ENCODE results near the gene SLC9A5. TPM values are rescaled to one million over a fixed set of nuclear protein-coding genes. Genes with fewer than 3 reads are reported as not detected.

SLC9A5 gene
- total and polyA plus RNA-seq, 10 of the 15 experiments (the other 5 are each of a cell fraction or from before 2014, with no cell fraction given), result 0.26 to 5.7 (median 1.5) TPM

DNA sequence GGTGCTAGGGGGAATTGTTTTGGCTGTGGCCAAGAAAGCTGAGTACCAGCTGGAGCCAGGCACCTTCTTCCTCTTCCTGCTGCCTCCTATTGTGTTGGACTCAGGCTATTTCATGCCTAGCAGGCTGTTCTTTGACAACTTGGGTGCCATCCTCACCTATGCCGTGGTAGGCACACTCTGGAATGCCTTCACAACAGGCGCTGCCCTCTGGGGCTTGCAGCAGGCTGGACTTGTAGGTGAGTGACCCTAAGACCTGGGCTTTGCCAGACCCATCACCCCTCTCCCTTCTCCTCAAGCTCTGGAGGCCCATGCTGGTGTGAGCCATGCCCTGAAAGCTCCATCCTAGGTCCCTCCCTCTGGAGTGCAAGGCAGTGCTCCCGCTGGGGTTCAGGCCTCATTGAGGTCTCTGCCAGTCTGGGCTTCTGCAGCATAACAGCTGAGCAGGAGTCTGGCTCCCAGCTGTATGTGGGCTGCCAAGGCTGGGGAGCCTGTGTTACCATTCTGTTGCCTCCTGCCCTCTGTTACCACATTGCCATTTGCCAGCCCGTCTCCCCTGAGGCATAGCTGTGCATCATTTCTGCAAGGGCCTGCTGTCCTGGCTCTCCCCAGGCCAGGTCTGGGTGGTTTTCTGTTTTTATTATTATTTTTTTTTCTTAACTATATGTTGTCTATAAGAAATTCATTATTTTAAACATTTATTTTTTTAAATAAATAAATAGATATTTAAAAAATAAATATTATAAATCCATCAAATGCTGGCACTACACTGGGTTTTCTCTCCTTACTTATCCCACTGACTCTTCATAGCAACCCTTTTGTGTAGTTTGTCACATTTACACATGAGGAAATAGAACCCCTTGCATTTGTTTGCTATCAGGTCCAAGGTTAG lies 4.1 kb downstream of the SLC9A5 start:
- ChIA-PET CTCF (interaction anchor here (0.6 to 1.5 kb wide), 2 partner anchors 16 to 195 kb away, joined by 3 to 4 read pairs; no protein-coding TSS in a partner anchor), POLR2A (interaction anchor here (0.6 to 1.0 kb wide), 3 partner anchors 14 to 492 kb away, joined by 4 to 5 read pairs (median 4); partner anchors contain the start of gene TMEM208), RAD21 (ENCODE audit: unreplicated experiment) (no interaction called here), SMC1A (ENCODE audit: uncharacterized antibody, unreplicated experiment) (interaction anchor here (1.7 kb wide), 1 partner anchor 8 kb away, joined by 8 read pairs; no protein-coding TSS in a partner anchor)
- ATAC-seq (no peak), FAIRE-seq (no peak), DNase-seq (ENCODE audit: low read depth, low spot score) (no peak)
- H3K4me2 ChIP-seq (ENCODE audit: control insufficient read depth, insufficient read depth), result no peak overlapping the region
- in situ Hi-C loops (cut with MboI), result no loop called here
- no peaks in the 10 kb centered on the region; the same call in 1 of the 2 replicates for H3K79me2 ChIP-seq (ENCODE audit: control insufficient read depth, insufficient read depth, low read length)
- H3K36me3 ChIP-seq (ENCODE audit: control insufficient read depth in 2 of 2, insufficient read depth in 2 of 2, low read length in 1 of 2), result no peaks in the 10 kb centered on the region; a peak in 1 of 4 replicates
- peaks cover 5% of the 10 kb centered on the region for H3K4me1 ChIP-seq (ENCODE audit: control insufficient read depth, insufficient read depth, low read length)
- H3K4me3 ChIP-seq, result no peak overlapping the region
- TF ChIP-seq NFYB (IDR thresholded peaks at IDR 0.05; ENCODE audit: insufficient read depth, low read depth, low read length) (no peak), PAX8 (IDR thresholded peaks at IDR 0.05) (no peak), CHD1 (IDR thresholded peaks at IDR 0.05; ENCODE audit: low read depth, low read length) (no peak), MXI1 (IDR thresholded peaks at IDR 0.05; ENCODE audit: low read depth, low read length) (no peak), BCL11A (IDR thresholded peaks at IDR 0.05; ENCODE audit: low read depth, low read length) (no peak), NR2C2 (IDR thresholded peaks at IDR 0.05; ENCODE audit: borderline replicate concordance, control insufficient read depth, insufficient read length, low read depth) (no peak), PAX5 (IDR thresholded peaks at IDR 0.05; ENCODE audit: borderline replicate concordance, low read depth, low read length) (no peak), KLF5 (IDR thresholded peaks at IDR 0.05; ENCODE audit: partially characterized antibody) (no peak), SIX5 (IDR thresholded peaks at IDR 0.05; ENCODE audit: low read depth, low read length, severe bottlenecking) (no peak), ZNF24 (IDR thresholded peaks at IDR 0.05) (no peak), REST (IDR thresholded peaks at IDR 0.05; ENCODE audit: low read depth, low read length) (no peak), ZNF622 (IDR thresholded peaks at IDR 0.05) (no peak), CEBPB (IDR thresholded peaks at IDR 0.05; ENCODE audit: borderline replicate concordance in 1 of 2, low read depth in 2 of 2, low read length in 2 of 2) (no peak)
- TF ChIP-seq, protein P1, sequence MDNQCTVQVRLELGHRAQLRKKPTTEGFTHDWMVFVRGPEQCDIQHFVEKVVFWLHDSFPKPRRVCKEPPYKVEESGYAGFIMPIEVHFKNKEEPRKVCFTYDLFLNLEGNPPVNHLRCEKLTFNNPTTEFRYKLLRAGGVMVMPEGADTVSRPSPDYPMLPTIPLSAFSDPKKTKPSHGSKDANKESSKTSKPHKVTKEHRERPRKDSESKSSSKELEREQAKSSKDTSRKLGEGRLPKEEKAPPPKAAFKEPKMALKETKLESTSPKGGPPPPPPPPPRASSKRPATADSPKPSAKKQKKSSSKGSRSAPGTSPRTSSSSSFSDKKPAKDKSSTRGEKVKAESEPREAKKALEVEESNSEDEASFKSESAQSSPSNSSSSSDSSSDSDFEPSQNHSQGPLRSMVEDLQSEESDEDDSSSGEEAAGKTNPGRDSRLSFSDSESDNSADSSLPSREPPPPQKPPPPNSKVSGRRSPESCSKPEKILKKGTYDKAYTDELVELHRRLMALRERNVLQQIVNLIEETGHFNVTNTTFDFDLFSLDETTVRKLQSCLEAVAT (IDR thresholded peaks at IDR 0.05), result no peak
- TF ChIP-seq, protein P2, sequence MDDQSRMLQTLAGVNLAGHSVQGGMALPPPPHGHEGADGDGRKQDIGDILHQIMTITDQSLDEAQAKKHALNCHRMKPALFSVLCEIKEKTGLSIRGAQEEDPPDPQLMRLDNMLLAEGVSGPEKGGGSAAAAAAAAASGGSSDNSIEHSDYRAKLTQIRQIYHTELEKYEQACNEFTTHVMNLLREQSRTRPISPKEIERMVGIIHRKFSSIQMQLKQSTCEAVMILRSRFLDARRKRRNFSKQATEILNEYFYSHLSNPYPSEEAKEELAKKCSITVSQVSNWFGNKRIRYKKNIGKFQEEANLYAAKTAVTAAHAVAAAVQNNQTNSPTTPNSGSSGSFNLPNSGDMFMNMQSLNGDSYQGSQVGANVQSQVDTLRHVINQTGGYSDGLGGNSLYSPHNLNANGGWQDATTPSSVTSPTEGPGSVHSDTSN (IDR thresholded peaks at IDR 0.05; ENCODE audit: insufficient replicate concordance, low read depth, low read length), result no peak
- TF ChIP-seq, protein P3, sequence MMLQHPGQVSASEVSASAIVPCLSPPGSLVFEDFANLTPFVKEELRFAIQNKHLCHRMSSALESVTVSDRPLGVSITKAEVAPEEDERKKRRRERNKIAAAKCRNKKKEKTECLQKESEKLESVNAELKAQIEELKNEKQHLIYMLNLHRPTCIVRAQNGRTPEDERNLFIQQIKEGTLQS (IDR thresholded peaks at IDR 0.05; ENCODE audit: borderline replicate concordance, extremely low read depth, low read depth, low read length), result no peak
- H3K9me3 ChIP-seq (replicated peaks; ENCODE audit: control insufficient read depth, insufficient read depth, low read length), result no peaks in the 10 kb centered on the region
- intact Hi-C loops (cut with micrococcal nuclease; ENCODE audit: unreplicated experiment), result no loop called here
- H3K9ac ChIP-seq (ENCODE audit: control insufficient read depth, insufficient read depth, low read length), result no peak overlapping the region
- BruUV-seq (replicated peaks), result no TSS peak
- H2AFZ ChIP-seq (ENCODE audit: control insufficient read depth, low read depth, low read length), result no peak overlapping the region
- 95% methylated on average over 4 of the region's 4 CpGs for WGBS (ENCODE audit: insufficient coverage, insufficient replicate concordance, low lambda C conversion rate, missing lambda C conversion rate)
- H3K27ac ChIP-seq (ENCODE audit: control insufficient read depth, insufficient read depth), result no peak overlapping the region
- no peaks in the 10 kb centered on the region for H4K20me1 ChIP-seq (ENCODE audit: control insufficient read depth, insufficient read depth)
- H3K27me3 ChIP-seq (replicated peaks in 1 of 2; ENCODE audit: control insufficient read depth in 2 of 2, insufficient read depth in 2 of 2, low read length in 1 of 2), result no peaks in the 10 kb centered on the region; a peak in 1 of 4 replicates
